Right ventricle myocardium superior (tissue), 1 donor: ENCODE results near the gene IRF5. TPM values are rescaled to one million over a fixed set of nuclear protein-coding genes. Genes with fewer than 3 reads are reported as not detected.

Experiments used
- ATAC-seq: fragments of 200-7000 bp; cut with Tn5 transposase; one replicate; pipeline ENCODE4 v1.9.1; 2020; ENCODE audit warnings: mild to moderate bottlenecking; ENCODE audit not compliant: poor library complexity
- DNase-seq: peaks from one replicate; pipeline ENCODE4 v3.0.0-alpha.2; 2020
- intact Hi-C: fragments of 100-400 bp; cut with DNase I; formaldehyde crosslinking; loops from one replicate; pipeline ENCODE4 v1.11.2; 2022
- long read RNA-seq: library from polyadenylated mRNA; unstranded; transcript quantifications from one replicate; pipeline ENCODE4 v2.0.0, GENCODE V29; 2021
- total RNA-seq: library from RNA; stranded (reverse); fragmentation: NEBNext Ultra II Directional; extraction: Animal tissue kit (Norgen Biotek cat#: 25700); gene quantifications from one replicate; pipeline ENCODE4 v1.2.1, GENCODE V29; 2021
- donor health status: DM: no; HTN: yes; CAD: no; lungs with severe emphysema.

The IRF5 gene, protein sequence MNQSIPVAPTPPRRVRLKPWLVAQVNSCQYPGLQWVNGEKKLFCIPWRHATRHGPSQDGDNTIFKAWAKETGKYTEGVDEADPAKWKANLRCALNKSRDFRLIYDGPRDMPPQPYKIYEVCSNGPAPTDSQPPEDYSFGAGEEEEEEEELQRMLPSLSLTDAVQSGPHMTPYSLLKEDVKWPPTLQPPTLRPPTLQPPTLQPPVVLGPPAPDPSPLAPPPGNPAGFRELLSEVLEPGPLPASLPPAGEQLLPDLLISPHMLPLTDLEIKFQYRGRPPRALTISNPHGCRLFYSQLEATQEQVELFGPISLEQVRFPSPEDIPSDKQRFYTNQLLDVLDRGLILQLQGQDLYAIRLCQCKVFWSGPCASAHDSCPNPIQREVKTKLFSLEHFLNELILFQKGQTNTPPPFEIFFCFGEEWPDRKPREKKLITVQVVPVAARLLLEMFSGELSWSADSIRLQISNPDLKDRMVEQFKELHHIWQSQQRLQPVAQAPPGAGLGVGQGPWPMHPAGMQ
- total RNA-seq = 1.9 TPM
- long read RNA-seq, partial matches to known transcripts = 1 of 8 reads
- long read RNA-seq, other reads (novel, unspliced or antisense) = 3 of 8 reads

DNA sequence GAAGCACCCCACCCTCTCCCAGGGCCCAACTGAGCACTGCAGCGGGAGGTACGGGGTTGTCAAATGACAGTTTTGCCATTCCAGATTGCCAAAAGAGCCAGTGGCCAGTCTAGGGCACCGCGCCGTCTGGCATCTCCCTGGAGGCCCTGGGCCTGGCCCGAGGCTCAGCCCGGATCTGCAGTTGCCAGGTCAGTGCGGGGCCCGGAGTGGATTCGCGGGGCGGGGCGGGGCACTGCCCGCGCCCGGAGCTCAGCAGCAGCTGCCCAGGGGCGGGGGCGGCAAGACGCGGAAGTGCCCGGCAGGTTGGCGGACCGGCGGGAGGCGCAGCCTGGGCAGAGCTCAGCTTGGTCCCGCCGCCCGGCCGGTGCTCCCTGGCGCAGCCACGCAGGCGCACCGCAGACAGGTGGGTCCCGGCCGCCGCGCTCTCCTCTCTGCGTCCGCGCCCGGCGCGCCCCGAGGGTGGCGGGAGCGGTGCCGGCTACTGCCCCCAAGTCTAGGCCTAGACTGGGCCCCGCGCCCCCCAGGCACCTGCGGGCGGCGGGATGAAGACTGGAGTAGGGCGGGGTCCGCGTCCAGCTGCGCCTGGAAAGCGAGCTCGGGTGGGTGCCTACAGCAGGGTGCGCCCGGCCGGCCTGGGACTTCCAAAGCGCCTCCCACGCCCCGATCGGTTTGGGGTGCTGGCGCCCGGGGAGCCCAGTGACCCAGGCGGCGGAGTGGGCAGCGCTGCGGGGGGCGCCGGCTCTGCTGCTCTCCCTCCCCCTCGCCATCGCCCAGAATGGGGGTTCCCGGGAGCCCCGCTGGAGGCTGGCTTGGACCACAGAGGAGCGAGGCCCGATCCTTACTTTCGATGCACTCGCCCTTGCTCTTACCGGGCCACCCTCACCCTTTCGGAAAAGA lies at the start of gene IRF5:
Gene IRF5, plus strand, starts transcription at position 281 of the 897 bp plus-strand sequence. CDS start 4,155 bp downstream, outside the sequence.
- peak; percentile 76 for DNase-seq
- intact Hi-C loops = no loop called here
- peak; percentile 32 for ATAC-seq

DNA sequence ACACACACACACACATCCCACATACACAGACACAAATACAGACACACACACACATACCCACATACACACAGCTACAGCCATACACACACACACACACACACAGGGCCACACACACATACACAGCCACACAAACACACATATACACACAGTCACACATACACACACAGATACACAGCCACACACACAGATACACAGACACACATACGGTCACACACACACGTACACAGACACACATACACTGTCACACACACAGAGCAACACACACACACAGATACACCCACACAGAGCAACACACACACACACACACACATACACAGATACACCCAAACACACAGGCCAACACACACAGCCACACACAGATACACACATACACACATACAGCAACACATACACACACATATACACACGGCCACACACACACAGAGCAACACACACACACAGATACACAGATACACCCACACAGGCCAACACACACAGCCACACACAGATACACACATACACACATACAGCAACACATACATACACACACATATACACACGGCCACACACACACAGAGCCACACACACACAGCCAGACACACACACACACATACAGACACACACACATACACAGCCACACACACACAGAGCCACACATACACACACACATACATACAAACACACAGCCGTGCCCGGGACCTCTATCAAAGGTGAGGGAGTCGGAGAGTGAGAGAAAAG lies 49.5 kb upstream of the IRF5 start:
- intact Hi-C loops = loop anchor here (10.0 kb wide), 1 partner anchor 413 kb away; the partner anchor contains the start of gene METTL2B
- ATAC-seq (no peak), DNase-seq (peak; percentile 3)

GRCh38 chr7:128888756-128889095 lies 49.0 kb upstream of the IRF5 start:
- intact Hi-C loops = loop anchor here (10.0 kb wide), 1 partner anchor 414 kb away; the partner anchor contains the start of gene METTL2B
- DNase-seq (peak; percentile 26), ATAC-seq (no peak)

DNA sequence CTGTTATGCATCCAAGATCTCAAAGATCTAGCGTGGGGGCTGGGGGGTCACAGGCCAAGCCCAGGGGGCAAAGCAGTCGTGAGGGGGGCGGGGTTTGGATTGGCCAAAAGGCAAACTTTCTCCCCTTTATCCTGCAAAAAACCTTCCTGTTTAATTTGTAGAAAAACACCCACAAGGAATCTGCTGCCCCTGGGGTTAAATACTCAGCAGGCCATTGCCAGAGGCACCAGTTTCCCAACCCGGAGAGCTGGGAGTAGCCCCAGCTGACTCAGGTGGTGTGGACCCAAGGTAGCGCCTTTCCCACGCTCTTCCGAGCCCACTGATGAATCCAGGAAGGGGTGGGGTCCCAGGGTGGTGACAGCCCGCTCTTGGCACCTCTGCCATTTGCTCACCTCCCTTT lies 48.6 kb upstream of the IRF5 start:
- no peak for ATAC-seq
- DNase-seq = peak; percentile 9
- intact Hi-C loops = loop anchor here (10.0 kb wide), 1 partner anchor 414 kb away; the partner anchor contains the start of gene METTL2B

GRCh38 chr7:128890306-128891109 lies 47.2 kb upstream of the IRF5 start:
- no peak for ATAC-seq
- DNase-seq = peak; percentile 43
- intact Hi-C loops = no loop called here

- peak; percentile 41 for DNase-seq
- ATAC-seq = no peak
- intact Hi-C loops = no loop called here
Observed at GRCh38 chr7:128891110-128891941, 46.4 kb upstream of the IRF5 start.

DNA sequence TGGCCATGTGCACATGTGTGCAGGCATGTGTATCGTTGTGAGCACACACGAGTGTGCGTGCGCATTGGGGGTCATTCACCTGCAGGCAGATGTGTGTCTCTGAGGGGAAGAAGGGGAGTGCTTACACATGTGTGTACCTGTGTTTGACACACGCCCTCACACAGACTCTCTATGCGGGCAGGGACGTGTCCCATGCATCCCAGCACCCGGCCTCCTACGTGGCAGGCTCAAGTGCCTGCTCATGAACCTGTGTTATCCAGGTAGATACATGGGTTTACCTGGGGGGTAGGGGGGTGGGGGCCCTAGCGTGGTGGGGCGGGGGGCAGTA lies 45.8 kb upstream of the IRF5 start:
- no peak for ATAC-seq
- intact Hi-C loops = no loop called here
- DNase-seq = no peak

DNA sequence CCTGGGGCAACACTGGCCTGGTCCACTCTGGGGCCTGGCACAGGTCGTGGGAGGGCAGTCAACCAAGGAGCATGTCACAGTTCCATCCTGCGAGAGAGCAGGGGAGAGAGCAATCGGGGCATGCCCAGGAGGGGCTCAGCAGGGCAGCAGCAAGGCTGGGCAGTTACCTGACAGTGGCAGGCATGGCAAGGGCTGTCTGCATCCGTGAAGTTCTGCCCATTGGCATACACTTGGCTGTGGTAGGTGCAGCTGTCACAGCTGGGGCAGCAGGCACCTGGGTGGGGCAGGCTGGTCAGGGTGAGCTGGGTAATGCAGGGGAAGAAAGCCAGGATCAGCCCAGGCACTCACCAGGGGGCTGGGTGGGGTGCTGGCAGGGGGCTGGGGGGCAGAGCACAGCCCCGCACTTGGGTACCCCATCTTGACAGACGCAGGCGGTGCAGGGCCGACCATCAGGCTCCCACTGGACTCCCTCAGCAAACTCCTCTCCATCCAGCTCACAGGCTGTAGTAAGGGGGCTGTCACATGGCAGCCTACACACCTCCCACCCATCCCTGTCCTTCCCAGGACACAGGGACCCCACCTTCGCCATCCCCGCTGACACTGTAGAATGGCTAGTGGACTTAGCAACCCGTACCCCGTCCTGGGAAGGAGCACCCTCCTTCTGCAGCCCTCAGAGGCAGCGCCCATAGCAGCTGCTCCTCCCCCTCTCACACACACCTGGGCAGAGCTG lies 45.0 kb upstream of the IRF5 start:
- ATAC-seq = no peak

DNA sequence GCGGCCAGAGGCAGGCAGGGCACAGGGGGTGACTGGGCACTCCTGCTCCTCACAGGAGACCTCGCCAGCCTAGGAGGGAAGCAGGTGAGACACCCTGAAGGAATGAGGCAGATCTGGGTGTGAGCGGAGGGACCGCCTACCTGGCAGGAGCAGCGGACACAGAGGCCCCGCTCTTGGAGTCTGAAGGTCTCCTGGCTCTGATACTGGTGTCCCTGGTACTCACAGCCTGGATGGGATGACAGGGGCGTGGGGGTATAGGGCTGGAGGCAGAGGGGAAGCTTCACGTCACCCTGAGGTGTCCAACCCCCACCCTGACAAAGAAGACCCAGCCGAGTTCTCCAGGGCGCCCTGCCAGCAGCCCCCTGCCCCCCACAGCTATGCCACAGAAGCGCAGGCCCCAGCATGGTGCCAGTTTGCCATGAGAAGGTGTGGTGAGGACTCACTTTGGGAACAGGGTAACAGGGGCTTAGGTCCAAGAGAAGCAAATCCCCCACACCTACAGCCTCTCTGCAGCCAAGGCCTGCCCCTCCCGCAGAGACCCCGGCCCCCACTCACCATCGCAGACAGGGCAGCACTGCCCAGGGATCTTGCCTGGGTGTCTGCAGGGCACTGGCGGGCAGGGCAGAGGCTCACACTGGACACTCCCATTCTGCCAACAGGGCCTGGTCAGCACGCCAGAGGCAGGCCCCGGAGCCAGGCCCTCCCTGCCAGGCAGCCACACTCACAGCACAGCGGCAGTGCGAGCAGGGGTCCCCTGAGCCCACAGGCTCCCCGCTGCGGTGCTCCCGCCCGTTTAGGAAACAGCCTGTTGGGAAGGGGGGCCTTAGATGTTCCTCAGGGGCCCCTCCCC lies 44.3 kb upstream of the IRF5 start:
- ATAC-seq (no peak), DNase-seq (peak; percentile 32)
- intact Hi-C loops = no loop called here

More for the DNA sequence above, 45.0 kb upstream of the IRF5 start:
- intact Hi-C loops = no loop called here
- DNase-seq = peak; percentile 26

DNA sequence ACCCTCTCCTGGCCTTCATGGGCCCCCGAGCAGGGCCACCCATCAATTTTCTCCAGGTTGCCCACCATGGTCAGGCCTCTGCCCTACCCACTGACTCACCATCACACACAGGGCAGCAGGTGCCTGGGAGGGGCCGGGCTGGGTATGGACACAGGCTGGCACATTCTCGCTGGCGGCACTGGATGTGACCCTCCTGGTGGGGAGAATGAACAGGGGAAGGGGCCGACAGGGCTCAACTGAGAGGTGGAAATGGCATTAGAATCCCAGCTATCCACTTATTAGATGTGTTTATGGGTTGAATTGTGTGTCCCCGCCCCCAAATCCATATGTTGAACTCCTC lies 43.7 kb upstream of the IRF5 start:
- DNase-seq (peak; percentile 33), ATAC-seq (no peak)
- intact Hi-C loops = no loop called here

DNA sequence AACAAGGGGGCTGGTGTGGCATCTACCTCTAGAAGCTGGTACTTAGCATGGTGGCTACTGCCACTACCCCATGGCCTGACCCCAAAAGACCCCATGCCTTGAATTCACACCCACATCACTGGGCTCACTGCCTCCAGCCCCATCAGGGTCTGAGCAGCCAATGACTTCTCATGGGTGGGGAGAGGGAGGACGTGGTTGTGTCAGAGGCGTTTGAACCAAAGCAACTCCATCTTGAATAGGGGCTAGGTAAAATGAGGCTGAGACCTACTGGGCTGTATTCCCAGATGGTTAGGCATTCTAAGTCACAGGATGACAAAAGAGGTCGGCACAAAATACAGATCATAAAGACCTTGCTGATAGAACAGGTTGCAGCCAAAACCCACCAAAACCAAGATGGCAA lies 42.4 kb upstream of the IRF5 start:
- peak; percentile 8 for DNase-seq
- ATAC-seq = no peak
- intact Hi-C loops = no loop called here

GRCh38 chr7:128899392-128899791 lies 38.3 kb upstream of the IRF5 start:
- intact Hi-C loops = no loop called here
- DNase-seq = no peak
- no peak for ATAC-seq

- DNase-seq (no peak), ATAC-seq (no peak)
- intact Hi-C loops = no loop called here
Observed at GRCh38 chr7:128900237-128900636, 37.5 kb upstream of the IRF5 start.

DNA sequence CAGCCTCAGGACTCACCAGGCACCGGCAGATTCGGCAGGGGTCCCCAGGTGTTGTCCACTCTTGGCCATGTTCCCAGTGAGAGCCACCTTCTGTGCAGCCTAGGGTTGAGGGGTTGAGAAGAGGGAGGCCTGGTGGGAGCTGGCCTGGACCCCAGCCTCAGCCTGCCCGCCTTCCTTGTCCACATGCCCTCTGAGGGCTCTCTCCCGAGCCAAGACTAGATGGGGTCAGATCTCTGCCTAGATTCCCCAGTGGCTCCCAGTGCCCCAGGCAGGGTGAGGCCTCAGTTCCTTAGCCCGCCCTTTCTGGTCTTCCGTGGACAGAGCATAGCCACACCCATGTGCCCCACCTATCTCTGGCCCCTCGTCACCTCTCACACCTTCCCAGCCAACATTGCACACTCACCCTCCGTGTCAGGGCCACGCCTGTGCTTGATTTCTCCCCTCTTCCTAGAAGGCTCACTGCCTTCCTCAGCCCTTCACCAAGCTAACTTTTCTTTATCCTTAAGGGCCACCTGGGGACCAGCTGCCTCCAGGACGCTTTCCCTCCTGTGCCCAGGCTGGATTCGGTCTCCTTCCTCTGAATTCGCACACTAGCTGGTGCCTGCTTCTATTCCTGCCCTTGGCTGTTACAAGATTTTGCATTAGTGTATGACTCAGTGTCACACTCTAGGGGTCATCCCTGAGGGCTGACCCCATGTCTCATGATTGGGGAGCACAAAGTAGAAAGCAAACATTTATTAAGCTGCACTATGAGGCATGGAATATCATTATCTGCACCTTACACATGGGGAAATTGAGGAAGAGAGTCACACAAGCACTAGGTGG lies 34.8 kb upstream of the IRF5 start:
- ATAC-seq = no peak

More for the DNA sequence above, 34.8 kb upstream of the IRF5 start:
- intact Hi-C loops = no loop called here
- no peak for DNase-seq
